NCI-H460 (cell line): ENCODE measurements around the gene ASAH2B. TPM values are rescaled to one million over a fixed set of nuclear protein-coding genes. Genes with fewer than 3 reads are reported as not detected.

Experiments used
- DNase-seq: peaks from one replicate; pipeline ENCODE4 v3.0.0-alpha.2; 2016; ENCODE audit warnings: low read depth; ENCODE audit errors: extremely low read depth
- total RNA-seq: library from RNA; depleted of rRNA; stranded (reverse); fragments of >200 nt; shearing (Covaris generic); gene quantifications from 2 replicates; pipeline ENCODE4 v1.2.3, GENCODE V29; 2014; rRNA removed

Gene ASAH2B
- total RNA-seq, 1 experiment from 2014 or later, result 10.6 TPM

DNA sequence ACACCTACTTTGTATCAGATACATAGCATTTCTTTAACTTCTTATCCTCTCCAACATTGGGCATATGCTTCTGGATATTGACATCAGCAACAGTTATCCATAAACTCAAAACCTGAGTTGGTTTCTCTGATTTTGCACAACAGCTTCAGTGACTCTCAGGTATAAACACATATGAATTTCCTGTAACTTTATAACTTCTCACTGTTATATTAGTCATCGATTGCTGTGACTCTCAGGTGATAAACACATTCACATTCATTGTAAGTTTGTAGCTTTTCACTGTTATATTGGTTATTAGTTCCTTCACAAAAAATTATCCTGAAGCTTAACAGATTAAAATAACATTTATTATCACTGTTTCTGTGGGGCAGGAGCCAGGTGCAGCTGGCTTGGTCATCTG, 57.0 kb downstream of the ASAH2B start:
- no peak for DNase-seq

- DNase-seq, result no peak
These were observed 58.6 kb downstream of the ASAH2B start for GRCh38 chr10:50798297-50798696.

DNA sequence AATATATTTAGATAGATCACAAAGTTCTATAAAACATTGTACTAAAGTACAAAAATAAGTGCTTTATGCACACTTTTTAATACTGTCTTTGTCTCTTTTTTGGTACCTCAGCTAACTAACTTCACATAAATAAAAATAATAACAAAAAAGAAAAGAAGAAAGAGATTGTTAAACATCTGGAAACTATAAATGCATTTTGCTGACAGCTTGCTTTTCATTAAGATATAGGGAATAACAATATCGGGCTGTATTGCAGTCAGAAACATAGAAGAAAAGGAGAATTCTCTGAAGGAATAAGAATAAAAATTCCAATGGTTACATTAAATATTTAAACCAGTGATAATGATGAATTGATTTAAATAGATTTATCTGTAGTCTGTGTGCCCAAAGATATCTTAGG, 59.9 kb downstream of the ASAH2B start:
- no peak for DNase-seq

- DNase-seq, result no peak
These were observed 66.4 kb downstream of the ASAH2B start for GRCh38 chr10:50805981-50806622.

DNA sequence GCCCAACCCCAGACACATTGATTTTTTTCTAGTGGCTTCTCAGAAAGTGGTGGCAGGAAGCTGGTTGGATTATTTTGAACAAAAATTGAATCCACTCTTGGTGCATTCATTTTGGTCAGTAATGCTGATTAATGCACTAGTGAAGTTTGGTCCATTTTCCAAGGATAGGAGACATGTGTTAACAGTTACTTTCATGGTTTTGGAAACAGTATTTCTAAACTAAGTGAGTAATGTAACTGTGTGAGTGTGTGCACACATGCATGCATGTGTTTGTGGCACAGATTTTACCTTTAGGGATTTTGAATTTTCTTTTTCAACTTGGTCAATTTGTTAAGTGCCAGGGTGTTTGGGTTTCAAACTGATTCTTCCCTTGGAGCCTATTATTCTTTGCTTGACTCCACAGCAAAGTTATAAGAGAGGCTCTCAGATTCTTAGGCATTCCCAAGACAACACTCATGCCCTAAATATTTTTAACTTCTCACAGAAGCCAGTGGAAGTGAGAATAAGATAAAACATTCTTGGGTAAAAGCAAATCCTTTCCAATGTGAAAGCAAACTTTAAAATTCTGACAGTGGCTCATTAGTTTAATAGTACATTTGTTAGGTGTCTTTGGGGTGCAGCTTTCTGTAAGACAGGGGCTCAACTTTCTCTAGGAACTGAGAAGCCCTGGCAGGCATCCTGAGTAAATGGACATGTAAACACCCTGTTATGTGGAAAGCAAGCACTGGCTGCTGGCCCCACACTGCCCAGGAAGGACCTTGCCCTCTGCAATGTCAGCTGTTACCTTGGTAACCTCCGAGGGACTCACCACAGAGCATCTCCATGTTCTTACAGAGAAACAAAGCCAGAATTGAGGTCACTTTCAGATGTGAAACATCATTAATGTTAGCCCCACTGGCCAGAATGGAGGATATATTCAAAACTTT, 68.4 kb downstream of the ASAH2B start:
- DNase-seq, result no peak

Other genes starting within 250 kb of the ASAH2B start
- gene SGMS1, start 116.0 kb upstream of the ASAH2B start, total RNA-seq, result 52.0 and 58.7 TPM in 2 replicates
- not detected in 2 replicates for gene A1CF, start 145.7 kb downstream of the ASAH2B start, total RNA-seq